Measurements from ENCODE around the gene TEAD4. TPM values are rescaled to one million over a fixed set of nuclear protein-coding genes. Genes with fewer than 3 reads are reported as not detected.

Gene TEAD4
- total RNA-seq, 1 experiment from 2014 or later = 43.2 TPM

DNA sequence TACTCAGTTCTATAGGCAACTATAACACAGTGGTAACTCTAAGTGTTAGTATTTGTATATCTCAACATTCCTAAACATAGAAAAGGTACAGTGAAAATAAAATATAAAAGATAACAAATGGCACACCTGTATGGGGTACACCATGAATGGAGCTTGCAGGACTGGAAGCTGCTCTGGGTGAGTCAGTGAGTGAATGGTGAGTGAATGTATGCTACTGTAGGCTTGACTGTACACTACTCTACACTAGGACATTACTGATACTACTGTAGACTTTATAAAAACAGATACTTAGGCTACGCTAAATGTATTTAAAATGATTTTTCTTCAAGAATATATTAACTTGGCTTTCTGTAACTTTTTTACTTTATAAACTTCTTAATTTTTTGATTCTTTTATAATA lies 25.5 kb downstream of the TEAD4 start:
- TF ChIP-seq POLR2A (IDR thresholded peaks at IDR 0.05; ENCODE audit: borderline replicate concordance, extremely low read depth, insufficient read depth, insufficient read length) (no peak), CEBPB (IDR thresholded peaks at IDR 0.05; ENCODE audit: low read depth) (no peak), FOSL1 (IDR thresholded peaks at IDR 0.05; ENCODE audit: low read depth) (no peak), YY1 (IDR thresholded peaks at IDR 0.05; ENCODE audit: extremely low read depth, insufficient replicate concordance, low read depth, low read length) (no peak), EZH2 (IDR thresholded peaks at IDR 0.05) (no peak), ELF1 (IDR thresholded peaks at IDR 0.05; ENCODE audit: borderline replicate concordance, low read depth) (no peak), EZH2phosphoT487 (IDR thresholded peaks at IDR 0.05; ENCODE audit: borderline replicate concordance) (no peak), TCF7L2 (IDR thresholded peaks at IDR 0.05; ENCODE audit: borderline replicate concordance, extremely low read depth, insufficient read depth, insufficient read length) (no peak), POLR2AphosphoS5 (IDR thresholded peaks at IDR 0.05; ENCODE audit: low read depth, low read length) (no peak), SIN3A (IDR thresholded peaks at IDR 0.05; ENCODE audit: low read depth) (no peak), ZNF274 (IDR thresholded peaks at IDR 0.05; ENCODE audit: low read depth, low read length) (no peak), CBX3 (IDR thresholded peaks at IDR 0.05; ENCODE audit: low read depth) (no peak)
- TF ChIP-seq, protein P1, sequence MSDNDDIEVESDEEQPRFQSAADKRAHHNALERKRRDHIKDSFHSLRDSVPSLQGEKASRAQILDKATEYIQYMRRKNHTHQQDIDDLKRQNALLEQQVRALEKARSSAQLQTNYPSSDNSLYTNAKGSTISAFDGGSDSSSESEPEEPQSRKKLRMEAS (IDR thresholded peaks at IDR 0.05) = no peak
- TF ChIP-seq, protein P2, sequence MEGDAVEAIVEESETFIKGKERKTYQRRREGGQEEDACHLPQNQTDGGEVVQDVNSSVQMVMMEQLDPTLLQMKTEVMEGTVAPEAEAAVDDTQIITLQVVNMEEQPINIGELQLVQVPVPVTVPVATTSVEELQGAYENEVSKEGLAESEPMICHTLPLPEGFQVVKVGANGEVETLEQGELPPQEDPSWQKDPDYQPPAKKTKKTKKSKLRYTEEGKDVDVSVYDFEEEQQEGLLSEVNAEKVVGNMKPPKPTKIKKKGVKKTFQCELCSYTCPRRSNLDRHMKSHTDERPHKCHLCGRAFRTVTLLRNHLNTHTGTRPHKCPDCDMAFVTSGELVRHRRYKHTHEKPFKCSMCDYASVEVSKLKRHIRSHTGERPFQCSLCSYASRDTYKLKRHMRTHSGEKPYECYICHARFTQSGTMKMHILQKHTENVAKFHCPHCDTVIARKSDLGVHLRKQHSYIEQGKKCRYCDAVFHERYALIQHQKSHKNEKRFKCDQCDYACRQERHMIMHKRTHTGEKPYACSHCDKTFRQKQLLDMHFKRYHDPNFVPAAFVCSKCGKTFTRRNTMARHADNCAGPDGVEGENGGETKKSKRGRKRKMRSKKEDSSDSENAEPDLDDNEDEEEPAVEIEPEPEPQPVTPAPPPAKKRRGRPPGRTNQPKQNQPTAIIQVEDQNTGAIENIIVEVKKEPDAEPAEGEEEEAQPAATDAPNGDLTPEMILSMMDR (IDR thresholded peaks at IDR 0.05 in 2 of 3, conservative IDR thresholded peaks at IDR 0.05 in 1 of 3; ENCODE audit: borderline replicate concordance in 1 of 3, insufficient read depth in 1 of 3, low read depth in 2 of 3, low read length in 2 of 3) = no peak
- TF ChIP-seq, protein P3, sequence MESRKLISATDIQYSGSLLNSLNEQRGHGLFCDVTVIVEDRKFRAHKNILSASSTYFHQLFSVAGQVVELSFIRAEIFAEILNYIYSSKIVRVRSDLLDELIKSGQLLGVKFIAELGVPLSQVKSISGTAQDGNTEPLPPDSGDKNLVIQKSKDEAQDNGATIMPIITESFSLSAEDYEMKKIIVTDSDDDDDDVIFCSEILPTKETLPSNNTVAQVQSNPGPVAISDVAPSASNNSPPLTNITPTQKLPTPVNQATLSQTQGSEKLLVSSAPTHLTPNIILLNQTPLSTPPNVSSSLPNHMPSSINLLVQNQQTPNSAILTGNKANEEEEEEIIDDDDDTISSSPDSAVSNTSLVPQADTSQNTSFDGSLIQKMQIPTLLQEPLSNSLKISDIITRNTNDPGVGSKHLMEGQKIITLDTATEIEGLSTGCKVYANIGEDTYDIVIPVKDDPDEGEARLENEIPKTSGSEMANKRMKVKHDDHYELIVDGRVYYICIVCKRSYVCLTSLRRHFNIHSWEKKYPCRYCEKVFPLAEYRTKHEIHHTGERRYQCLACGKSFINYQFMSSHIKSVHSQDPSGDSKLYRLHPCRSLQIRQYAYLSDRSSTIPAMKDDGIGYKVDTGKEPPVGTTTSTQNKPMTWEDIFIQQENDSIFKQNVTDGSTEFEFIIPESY (IDR thresholded peaks at IDR 0.05; ENCODE audit: extremely low read depth, insufficient replicate concordance, low read length) = no peak
- TF ChIP-seq, protein P4, sequence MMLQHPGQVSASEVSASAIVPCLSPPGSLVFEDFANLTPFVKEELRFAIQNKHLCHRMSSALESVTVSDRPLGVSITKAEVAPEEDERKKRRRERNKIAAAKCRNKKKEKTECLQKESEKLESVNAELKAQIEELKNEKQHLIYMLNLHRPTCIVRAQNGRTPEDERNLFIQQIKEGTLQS (IDR thresholded peaks at IDR 0.05) = no peak
- DNase-seq (ENCODE audit: low read depth, low spot score) = no peak

More for the DNA sequence above, 25.5 kb downstream of the TEAD4 start:
- H3K79me2 ChIP-seq (ENCODE audit: insufficient read depth, low read length) = peaks cover 43% of the 10 kb centered on the region
- H3K9ac ChIP-seq (ENCODE audit: low read length) = no peak overlapping the region
- intact Hi-C loops (cut with micrococcal nuclease) = no loop called here
- H3K36me3 ChIP-seq (ENCODE audit: control insufficient read depth in 1 of 2, insufficient read depth in 2 of 2, low read length in 2 of 2) = peaks cover 0 to 13% of the 10 kb centered on the region in 2 experiments; a peak in 1 of 4 replicates
- H3K4me1 ChIP-seq (ENCODE audit: control insufficient read depth in 1 of 2, insufficient read depth in 2 of 2, low read length in 2 of 2) = no peaks in the 10 kb centered on the region
- H3K27ac ChIP-seq (ENCODE audit: low read depth, low read length) = no peak overlapping the region
- no TSS peak for BruUV-seq (replicated peaks)
- RAD21 ChIA-PET (ENCODE audit: low non-redundant PET in 1 of 2, low total read pairs in 2 of 2, uncharacterized antibody in 2 of 2, unreplicated experiment in 2 of 2) = no interaction called here
- no peaks in the 10 kb centered on the region for H4K20me1 ChIP-seq (ENCODE audit: insufficient read depth)
- no peak for ATAC-seq
- POLR2A ChIA-PET = no interaction called here
- CTCF ChIA-PET = interaction anchor here (2.5 kb wide), 1 partner anchor 57 kb away, joined by 6 read pairs; no protein-coding TSS in a partner anchor
- no peaks in the 10 kb centered on the region for H3K9me2 ChIP-seq (ENCODE audit: insufficient read depth)
- H3K4me3 ChIP-seq (replicated peaks in 1 of 2; ENCODE audit: low read depth in 1 of 2, low read length in 2 of 2) = no peak overlapping the region
- no peaks in the 10 kb centered on the region for H3K9me3 ChIP-seq (ENCODE audit: control insufficient read depth in 1 of 2, insufficient read depth in 1 of 2, low read depth in 1 of 2, low read length in 2 of 2)
- no peak overlapping the region for H2AFZ ChIP-seq (ENCODE audit: low read depth, low read length, poor library complexity, severe bottlenecking)
- H3K4me2 ChIP-seq (ENCODE audit: low read length) = no peak overlapping the region
- no peaks in the 10 kb centered on the region for H3K27me3 ChIP-seq (ENCODE audit: insufficient read depth, low read length)
